GM06990 (cell line): ENCODE data around the gene TMEM209.

Source experiments
- DNase-seq: peaks from one replicate; pipeline ENCODE4 v3.0.0-alpha.2; 2011; ENCODE audit not compliant: insufficient read length; ENCODE audit errors: extremely low read depth
- H3K27me3 ChIP-seq: replicated peaks from 2 replicates; pipeline ENCODE4 v1.6.0; 2011; ENCODE audit warnings: low read length; ENCODE audit not compliant: control insufficient read depth, insufficient read depth
- H3K36me3 ChIP-seq: 2 replicates; pipeline ENCODE4 v1.5.1; 2011; ENCODE audit warnings: low read length; ENCODE audit not compliant: control insufficient read depth, insufficient read depth
- H3K4me3 ChIP-seq: replicated peaks from 2 replicates; pipeline ENCODE4 v1.5.1; 2011; ENCODE audit warnings: low read depth, mild to moderate bottlenecking, control low read depth, low read length
- CTCF ChIP-seq: IDR thresholded peaks from 2 replicates; pipeline ENCODE4 v1.5.1; 2011; ENCODE audit warnings: low read length, control low read depth, mild to moderate bottlenecking, inconsistent platforms; ENCODE audit not compliant: insufficient read depth, poor library complexity, severe bottlenecking

The TMEM209 gene

GRCh38 chr7:130151591-130152492, 53.4 kb downstream of the TMEM209 start:
- H3K36me3 ChIP-seq = no peaks in the 10 kb centered on the region
- no peak for TF ChIP-seq CTCF
- H3K4me3 ChIP-seq = no peak overlapping the region
- H3K27me3 ChIP-seq = no peaks in the 10 kb centered on the region
- no peak for DNase-seq

- Histone ChIP-seq H3K36me3 (no peaks in the 10 kb centered on the region), H3K4me3 (no peak overlapping the region), H3K27me3 (no peaks in the 10 kb centered on the region)
- no peak for TF ChIP-seq CTCF
- peak; percentile 75 for DNase-seq
Measured at GRCh38 chr7:130150587-130150986, 54.6 kb downstream of the TMEM209 start.

- H3K4me3 ChIP-seq = no peak overlapping the region
- DNase-seq = peak; percentile 71
- H3K36me3 ChIP-seq = no peaks in the 10 kb centered on the region
- no peaks in the 10 kb centered on the region for H3K27me3 ChIP-seq
- no peak for TF ChIP-seq CTCF
Measured at GRCh38 chr7:130149281-130150139, 55.7 kb downstream of the TMEM209 start.

- Histone ChIP-seq H3K36me3 (no peaks in the 10 kb centered on the region), H3K4me3 (no peak overlapping the region), H3K27me3 (no peaks in the 10 kb centered on the region)
- no peak for TF ChIP-seq CTCF
- DNase-seq = no peak
Measured at GRCh38 chr7:130148561-130148960, 56.6 kb downstream of the TMEM209 start.

- no peak for DNase-seq
- no peak overlapping the region for H3K4me3 ChIP-seq
Measured at GRCh38 chr7:130147710-130148325, 57.4 kb downstream of the TMEM209 start.

More at GRCh38 chr7:130147710-130148325, 57.4 kb downstream of the TMEM209 start:
- no peak for TF ChIP-seq CTCF
- Histone ChIP-seq H3K36me3 (no peaks in the 10 kb centered on the region), H3K27me3 (no peaks in the 10 kb centered on the region)
